PFSK-1 (cell line): ENCODE results near the gene FAM237B. TPM values are rescaled to one million over a fixed set of nuclear protein-coding genes. Genes with fewer than 3 reads are reported as not detected.

Source experiments
- FOXP2 ChIP-seq: optimal IDR thresholded peaks from 2 replicates; pipeline ENCODE3; 2011; ENCODE audit warnings: borderline replicate concordance, control low read depth, inconsistent platforms; ENCODE audit not compliant: insufficient read depth; ENCODE audit errors: extremely low read length, extremely low read depth
- POLR2AphosphoS5 ChIP-seq: IDR thresholded peaks from 2 replicates; pipeline ENCODE4 v1.6.1; 2012; ENCODE audit warnings: low read depth, mild to moderate bottlenecking, control low read depth, low read length, moderate library complexity
- SIN3A ChIP-seq: IDR thresholded peaks from 2 replicates; pipeline ENCODE4 v1.6.1; 2012; ENCODE audit warnings: mild to moderate bottlenecking, low read length, moderate library complexity, borderline replicate concordance; ENCODE audit not compliant: insufficient read depth
- TAF1 ChIP-seq: IDR thresholded peaks from 2 replicates; pipeline ENCODE4 v1.6.1; 2012; ENCODE audit warnings: low read length, control low read depth, borderline replicate concordance; ENCODE audit not compliant: insufficient read depth
- polyA plus RNA-seq: library from polyadenylated mRNA; unstranded; fragments of >200 nt; gene quantifications from one replicate; pipeline ENCODE4 v1.2.1, GENCODE V29; 2012; ENCODE audit warnings: low read depth, missing spikeins; ENCODE audit not compliant: insufficient read length
- TF ChIP-seq, protein P1 (sequence below), 2 experiments: IDR thresholded peaks; 2 replicates each; pipeline versions ENCODE4 v1.6.1 to v1.8.0; 2011 to 2012; ENCODE audit warnings: low read depth in 2 of 2, low read length in 2 of 2, control low read depth in 1 of 2, inconsistent platforms in 1 of 2, mild to moderate bottlenecking in 1 of 2, moderate library complexity in 1 of 2; ENCODE audit not compliant: insufficient read depth in 1 of 2

FAM237B gene
- not detected for polyA plus RNA-seq

DNA sequence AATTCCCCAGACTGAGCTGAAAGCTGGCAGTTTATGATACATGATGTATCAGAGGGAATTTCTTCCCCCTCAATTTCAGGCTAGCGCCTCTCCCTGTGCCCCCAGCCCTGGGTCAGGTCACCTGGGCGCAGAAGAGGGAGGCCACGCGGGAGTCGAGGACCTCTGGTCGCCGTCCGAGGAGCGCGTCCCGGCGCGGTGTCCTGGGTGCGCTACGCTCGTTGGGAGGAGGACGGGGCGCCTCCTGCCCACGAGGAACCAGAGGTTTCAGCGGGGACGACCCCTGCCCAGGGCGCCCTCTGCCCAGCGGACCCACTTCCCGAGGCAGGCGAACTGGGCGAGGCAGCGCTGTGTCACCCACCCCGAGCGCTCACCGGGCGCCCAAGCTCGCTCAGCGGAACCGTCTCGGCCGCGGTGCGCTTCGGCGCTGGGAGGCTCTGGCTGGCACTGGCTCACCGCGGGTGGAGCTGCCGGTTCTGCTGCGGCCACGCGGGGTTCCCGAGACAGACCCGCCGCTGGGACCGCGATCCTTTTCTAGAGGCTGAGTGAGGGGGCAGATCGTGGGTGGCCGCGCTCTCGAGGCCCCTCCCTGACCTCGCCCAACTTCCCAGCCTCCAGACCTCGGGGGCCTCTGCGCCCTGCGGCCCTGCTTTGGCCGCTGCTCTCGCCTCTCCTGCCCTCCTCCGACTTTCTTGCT is at the start of gene FAM237B:
TSS of gene FAM237B (minus strand) at position 504 of the 694 bp plus-strand sequence. CDS start 1,556 bp downstream, outside the sequence.
- TF ChIP-seq FOXP2 (no peak), SIN3A (no peak), TAF1 (no peak), POLR2AphosphoS5 (no peak)
- TF ChIP-seq, protein P1, sequence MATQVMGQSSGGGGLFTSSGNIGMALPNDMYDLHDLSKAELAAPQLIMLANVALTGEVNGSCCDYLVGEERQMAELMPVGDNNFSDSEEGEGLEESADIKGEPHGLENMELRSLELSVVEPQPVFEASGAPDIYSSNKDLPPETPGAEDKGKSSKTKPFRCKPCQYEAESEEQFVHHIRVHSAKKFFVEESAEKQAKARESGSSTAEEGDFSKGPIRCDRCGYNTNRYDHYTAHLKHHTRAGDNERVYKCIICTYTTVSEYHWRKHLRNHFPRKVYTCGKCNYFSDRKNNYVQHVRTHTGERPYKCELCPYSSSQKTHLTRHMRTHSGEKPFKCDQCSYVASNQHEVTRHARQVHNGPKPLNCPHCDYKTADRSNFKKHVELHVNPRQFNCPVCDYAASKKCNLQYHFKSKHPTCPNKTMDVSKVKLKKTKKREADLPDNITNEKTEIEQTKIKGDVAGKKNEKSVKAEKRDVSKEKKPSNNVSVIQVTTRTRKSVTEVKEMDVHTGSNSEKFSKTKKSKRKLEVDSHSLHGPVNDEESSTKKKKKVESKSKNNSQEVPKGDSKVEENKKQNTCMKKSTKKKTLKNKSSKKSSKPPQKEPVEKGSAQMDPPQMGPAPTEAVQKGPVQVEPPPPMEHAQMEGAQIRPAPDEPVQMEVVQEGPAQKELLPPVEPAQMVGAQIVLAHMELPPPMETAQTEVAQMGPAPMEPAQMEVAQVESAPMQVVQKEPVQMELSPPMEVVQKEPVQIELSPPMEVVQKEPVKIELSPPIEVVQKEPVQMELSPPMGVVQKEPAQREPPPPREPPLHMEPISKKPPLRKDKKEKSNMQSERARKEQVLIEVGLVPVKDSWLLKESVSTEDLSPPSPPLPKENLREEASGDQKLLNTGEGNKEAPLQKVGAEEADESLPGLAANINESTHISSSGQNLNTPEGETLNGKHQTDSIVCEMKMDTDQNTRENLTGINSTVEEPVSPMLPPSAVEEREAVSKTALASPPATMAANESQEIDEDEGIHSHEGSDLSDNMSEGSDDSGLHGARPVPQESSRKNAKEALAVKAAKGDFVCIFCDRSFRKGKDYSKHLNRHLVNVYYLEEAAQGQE (IDR thresholded peaks at IDR 0.05; ENCODE audit: insufficient read depth in 1 of 2, low read depth in 2 of 2, low read length in 2 of 2) = no peak

DNA sequence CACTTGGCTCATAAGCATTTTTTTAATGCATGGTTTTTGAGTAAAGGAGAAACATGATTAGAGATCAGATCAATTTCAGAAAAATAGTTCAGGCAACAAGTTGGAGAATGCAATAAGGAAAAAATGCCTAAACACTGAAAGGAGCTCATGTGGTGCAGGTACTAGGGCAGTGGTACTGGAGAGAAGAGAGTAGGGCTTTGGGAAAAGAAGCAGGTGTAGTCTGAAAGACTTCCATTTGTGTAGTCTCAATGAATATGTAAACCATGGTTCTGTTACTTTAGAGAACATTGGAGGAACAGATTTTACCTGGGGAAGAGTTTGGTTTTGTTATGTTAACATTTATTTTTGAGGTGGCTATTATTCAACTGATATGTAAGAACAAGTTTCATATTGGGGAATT is 30.9 kb upstream of the FAM237B start:
- TF ChIP-seq, protein P1 (IDR thresholded peaks at IDR 0.05; ENCODE audit: insufficient read depth in 1 of 2, low read depth in 2 of 2, low read length in 2 of 2) = no peak

DNA sequence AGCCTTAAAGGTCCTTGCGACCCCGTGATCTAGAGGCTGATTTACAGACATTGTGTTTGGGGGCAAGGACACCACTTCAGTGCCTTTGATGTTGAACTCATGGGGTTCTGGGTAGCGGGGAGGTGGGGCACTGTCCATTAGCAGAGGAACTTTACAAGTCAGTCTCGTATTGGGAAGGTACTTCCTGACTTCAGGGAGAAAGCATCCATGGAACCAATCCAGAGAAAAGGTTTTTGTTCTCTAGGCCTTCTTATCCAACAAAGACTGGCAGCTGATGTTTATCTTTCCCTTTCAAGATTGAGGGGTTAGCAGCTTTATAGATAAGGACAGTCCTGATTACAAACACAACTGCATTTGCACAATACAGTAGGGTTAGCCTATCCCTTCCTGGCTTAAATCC is 28.2 kb upstream of the FAM237B start:
- no peak for TF ChIP-seq POLR2AphosphoS5
- TF ChIP-seq TAF1 = no peak
- TF ChIP-seq FOXP2 = no peak
- TF ChIP-seq SIN3A = no peak
- TF ChIP-seq, protein P1 (IDR thresholded peaks at IDR 0.05; ENCODE audit: insufficient read depth in 1 of 2, low read depth in 2 of 2, low read length in 2 of 2) = no peak

DNA sequence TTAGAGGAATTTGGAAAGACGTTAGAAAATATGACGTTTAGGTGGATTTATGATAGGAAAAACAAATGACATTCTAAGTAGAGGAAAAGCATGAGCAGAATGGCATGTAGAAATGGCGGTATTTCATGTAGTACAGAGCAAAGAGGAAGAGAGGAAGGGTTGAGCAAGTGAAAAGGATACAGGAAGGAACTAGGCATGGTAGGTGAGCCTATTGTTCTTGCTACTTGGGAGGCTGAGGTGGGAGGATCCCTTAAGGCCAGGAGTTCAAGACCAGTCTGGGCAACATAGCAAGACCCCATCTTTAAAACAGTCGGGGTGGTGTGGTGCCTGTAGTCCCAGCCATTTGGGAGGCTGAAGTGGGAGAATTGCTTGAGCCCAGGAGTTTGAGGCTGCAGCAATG is 26.7 kb upstream of the FAM237B start:
- TF ChIP-seq POLR2AphosphoS5 (no peak), TAF1 (no peak), FOXP2 (no peak), SIN3A (no peak)
- TF ChIP-seq, protein P1 (IDR thresholded peaks at IDR 0.05; ENCODE audit: insufficient read depth in 1 of 2, low read depth in 2 of 2, low read length in 2 of 2) = no peak
